ENCODE data around the gene RELA. TPM values are rescaled to one million over a fixed set of nuclear protein-coding genes. Genes with fewer than 3 reads are reported as not detected.

Gene RELA
- total and polyA plus RNA-seq, 2 donors (not counting 3 experiments of a cell fraction or from before 2014, with no cell fraction given) = 78.7 to 105 TPM

- Histone ChIP-seq H3K9ac (replicated peaks; ENCODE audit: extremely low read depth, insufficient read depth, low read length) (no peak overlapping the region), H3K9me1 (replicated peaks; ENCODE audit: control insufficient read depth, extremely low read depth, insufficient read depth, low read length) (no peaks in the 10 kb centered on the region), H3K4me2 (ENCODE audit: insufficient read depth, low read length) (no peak overlapping the region), H3K79me2 (ENCODE audit: control insufficient read depth, insufficient read depth, low read length) (peaks cover 16% of the 10 kb centered on the region), H3K27me3 (ENCODE audit: control insufficient read depth in 2 of 2, insufficient read depth in 2 of 2, low read length in 2 of 2) (no peaks in the 10 kb centered on the region), H3K36me3 (ENCODE audit: control insufficient read depth in 2 of 2, extremely low read depth in 1 of 2, insufficient read depth in 2 of 2, low read length in 2 of 2) (peaks cover 6 to 26% of the 10 kb centered on the region in 2 experiments), H3K27ac (ENCODE audit: insufficient read depth, low read depth, low read length) (no peak overlapping the region), H3K4me3 (replicated peaks in 1 of 3; ENCODE audit: insufficient read depth in 1 of 3, low read depth in 1 of 3, low read length in 3 of 3) (no peak overlapping the region), H3K9me3 (replicated peaks; ENCODE audit: control insufficient read depth, insufficient read depth, low read length) (no peaks in the 10 kb centered on the region), H3K4me1 (ENCODE audit: control insufficient read depth, extremely low read depth, insufficient read depth, low read length) (peaks cover 48% of the 10 kb centered on the region), H4K20me1 (replicated peaks; ENCODE audit: control insufficient read depth, extremely low read depth, insufficient read depth, low read length) (no peaks in the 10 kb centered on the region), H2AFZ (ENCODE audit: low read depth, low read length) (no peak overlapping the region)
- TF ChIP-seq MAX (IDR thresholded peaks at IDR 0.05; ENCODE audit: insufficient read depth, insufficient read length) (no peak), EZH2 (IDR thresholded peaks at IDR 0.05; ENCODE audit: borderline replicate concordance, low read depth, low read length, severe bottlenecking) (no peak), JUN (IDR thresholded peaks at IDR 0.05; ENCODE audit: borderline replicate concordance, insufficient read depth, insufficient read length, low read depth) (no peak), GATA2 (IDR thresholded peaks at IDR 0.05; ENCODE audit: insufficient read depth, insufficient read length, low read depth, low read length) (no peak), FOS (IDR thresholded peaks at IDR 0.05; ENCODE audit: borderline replicate concordance, insufficient read depth, low read length) (no peak), MYC (IDR thresholded peaks at IDR 0.05; ENCODE audit: low read depth, low read length) (no peak), POLR2AphosphoS5 (IDR thresholded peaks at IDR 0.05; ENCODE audit: insufficient read depth, low read depth, low read length) (no peak)
- ChIA-PET POLR2A (no interaction called here), CTCF (interaction anchor here (1.5 kb wide), 1 partner anchor 49 kb away, joined by 3 read pairs; no protein-coding TSS in a partner anchor)
- no TSS peak for BruUV-seq (replicated peaks)
- intact Hi-C loops (cut with micrococcal nuclease) = no loop called here
- dilution Hi-C loops (cut with MboI; ENCODE audit: extremely low pct_ligation_motif_present, low sequenced_read_pairs) = no loop called here
- no peak for DNase-seq (ENCODE audit: low read depth, low spot score)
- FAIRE-seq = no peak
Measured at GRCh38 chr11:65641297-65642013, 21.3 kb downstream of the RELA start.

All from endothelial cell of umbilical vein (primary cell).